ENCODE data around the gene NOL11.

GRCh38 chr17:67729903-67730302 is 12.2 kb downstream of the NOL11 start:
- TF ChIP-seq CTCF (IDR thresholded peaks at IDR 0.05) (no peak), POLR2A (IDR thresholded peaks at IDR 0.05) (no peak)

Data from prostate gland (tissue), 2 donors.